ENCODE measurements around the gene HTRA1.

The HTRA1 gene

GRCh38 chr10:122460891-122461293, 461 bp upstream of the HTRA1 start:
- Histone ChIP-seq H3K36me3 (no peaks in the 10 kb centered on the region), H3K27ac (no peak overlapping the region), H3K9me3 (ENCODE audit: severe bottlenecking) (no peaks in the 10 kb centered on the region), H3K4me3 (ENCODE audit: low read depth, low read length) (peak overlapping the region; percentile 43), H3K27me3 (ENCODE audit: insufficient read depth, low read depth, severe bottlenecking) (no peaks in the 10 kb centered on the region)
- TF ChIP-seq CTCF (IDR thresholded peaks at IDR 0.05; ENCODE audit: low read depth, low read length): no peak
- no peak for DNase-seq

DNA sequence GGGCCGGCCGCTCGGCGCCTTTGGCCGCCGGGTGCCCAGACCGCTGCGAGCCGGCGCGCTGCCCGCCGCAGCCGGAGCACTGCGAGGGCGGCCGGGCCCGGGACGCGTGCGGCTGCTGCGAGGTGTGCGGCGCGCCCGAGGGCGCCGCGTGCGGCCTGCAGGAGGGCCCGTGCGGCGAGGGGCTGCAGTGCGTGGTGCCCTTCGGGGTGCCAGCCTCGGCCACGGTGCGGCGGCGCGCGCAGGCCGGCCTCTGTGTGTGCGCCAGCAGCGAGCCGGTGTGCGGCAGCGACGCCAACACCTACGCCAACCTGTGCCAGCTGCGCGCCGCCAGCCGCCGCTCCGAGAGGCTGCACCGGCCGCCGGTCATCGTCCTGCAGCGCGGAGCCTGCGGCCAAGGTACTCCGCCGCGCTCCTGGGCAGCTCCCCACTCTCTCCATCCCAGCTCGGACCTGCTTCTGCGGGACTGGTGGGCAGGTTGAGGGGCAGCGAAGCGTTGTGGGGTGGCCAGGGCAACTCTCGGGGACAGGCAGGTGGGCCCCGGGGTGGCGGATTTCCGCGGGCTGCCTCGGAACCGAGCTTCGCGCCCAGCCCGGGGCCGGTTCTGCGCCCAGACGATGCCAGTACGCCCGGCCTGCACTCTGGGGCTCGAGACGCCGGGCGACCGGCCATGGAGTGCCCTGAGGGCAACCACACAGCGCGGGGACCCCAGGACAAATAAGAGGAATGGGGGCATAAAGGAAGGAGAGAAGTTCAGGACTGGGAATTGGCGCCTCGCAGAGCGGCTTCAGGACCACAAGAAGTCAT, 578 bp downstream of the HTRA1 start:
- DNase-seq: no peak
- Histone ChIP-seq H3K27ac (no peak overlapping the region), H3K36me3 (no peaks in the 10 kb centered on the region), H3K27me3 (ENCODE audit: insufficient read depth, low read depth, severe bottlenecking) (no peaks in the 10 kb centered on the region), H3K9me3 (ENCODE audit: severe bottlenecking) (no peaks in the 10 kb centered on the region), H3K4me3 (ENCODE audit: low read depth, low read length) (no peak overlapping the region)
- no peak for TF ChIP-seq CTCF (IDR thresholded peaks at IDR 0.05; ENCODE audit: low read depth, low read length)

- H3K36me3 ChIP-seq: no peaks in the 10 kb centered on the region
- no peak overlapping the region for H3K4me3 ChIP-seq (ENCODE audit: low read depth, low read length)
- H3K27me3 ChIP-seq (ENCODE audit: insufficient read depth, low read depth, severe bottlenecking): no peaks in the 10 kb centered on the region
- no peak for DNase-seq
- TF ChIP-seq CTCF (IDR thresholded peaks at IDR 0.05; ENCODE audit: low read depth, low read length): no peak
- no peak overlapping the region for H3K27ac ChIP-seq
- H3K9me3 ChIP-seq (ENCODE audit: severe bottlenecking): no peaks in the 10 kb centered on the region
These were observed 1.4 kb downstream of the HTRA1 start for GRCh38 chr10:122462533-122463465.

- no peak for TF ChIP-seq CTCF (IDR thresholded peaks at IDR 0.05; ENCODE audit: low read depth, low read length)
- Histone ChIP-seq H3K9me3 (ENCODE audit: severe bottlenecking) (no peaks in the 10 kb centered on the region), H3K27ac (no peak overlapping the region), H3K27me3 (ENCODE audit: insufficient read depth, low read depth, severe bottlenecking) (no peaks in the 10 kb centered on the region), H3K36me3 (no peaks in the 10 kb centered on the region), H3K4me3 (ENCODE audit: low read depth, low read length) (no peak overlapping the region)
- DNase-seq: no peak
These were observed 2.3 kb downstream of the HTRA1 start for GRCh38 chr10:122463466-122464249.

DNA sequence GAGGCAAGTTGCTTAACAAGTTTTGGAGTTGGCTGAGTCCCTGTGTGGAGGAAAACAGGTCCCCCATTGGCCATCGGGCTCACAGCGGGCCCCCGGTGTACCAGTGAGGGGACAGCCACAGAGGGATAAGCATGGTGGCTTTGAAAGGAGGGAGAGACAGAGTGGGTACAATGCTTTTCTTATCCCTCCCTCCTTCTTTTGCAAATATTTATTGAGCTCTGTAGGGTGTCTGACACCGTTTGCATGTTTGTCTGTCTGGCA, 2.8 kb downstream of the HTRA1 start:
- Histone ChIP-seq H3K9me3 (ENCODE audit: severe bottlenecking) (no peaks in the 10 kb centered on the region), H3K36me3 (no peaks in the 10 kb centered on the region), H3K4me3 (ENCODE audit: low read depth, low read length) (no peak overlapping the region), H3K27ac (no peak overlapping the region), H3K27me3 (ENCODE audit: insufficient read depth, low read depth, severe bottlenecking) (no peaks in the 10 kb centered on the region)
- DNase-seq: no peak
- no peak for TF ChIP-seq CTCF (IDR thresholded peaks at IDR 0.05; ENCODE audit: low read depth, low read length)

All from WERI-Rb-1 (cell line).